C1 segment of cervical spinal cord (tissue), 14 donors: ENCODE measurements around the gene CNOT11.
"Not testable (repeated sequence)": the region's sequence is repeated elsewhere in the genome, so short reads cannot be mapped to it uniquely, and the experiment has no call there.

Experiments used
- DNase-seq, 14 donors: peaks; one replicate each; lab custom pipeline; 2025; lab: John Stamatoyannopoulos, UW

Gene CNOT11

GRCh38 chr2:101310090-101310833 is 57.6 kb downstream of the CNOT11 start:
- no peak for DNase-seq

- DNase-seq = no peak
Measured at GRCh38 chr2:101310834-101311695, 58.4 kb downstream of the CNOT11 start.

- no peak for DNase-seq
Measured at GRCh38 chr2:101311696-101312017, 59.0 kb downstream of the CNOT11 start.

GRCh38 chr2:101316568-101316967 is 63.9 kb downstream of the CNOT11 start:
- DNase-seq = not testable (repeated sequence)
